HG02623 (cell line): ENCODE data around the gene PCDHA7.
"Not testable (repeated sequence)": the region's sequence is repeated elsewhere in the genome, so short reads cannot be mapped to it uniquely, and the experiment has no call there.

Source experiments
- ATAC-seq: cut with Tn5 transposase; IDR thresholded peaks from one replicate; pipeline ENCODE4 v1.9.1; 2021; ENCODE audit warnings: moderate library complexity; ENCODE audit not compliant: unreplicated experiment

The PCDHA7 gene

GRCh38 chr5:140857177-140857986 is 23.3 kb downstream of the PCDHA7 start:
- no peak for ATAC-seq

DNA sequence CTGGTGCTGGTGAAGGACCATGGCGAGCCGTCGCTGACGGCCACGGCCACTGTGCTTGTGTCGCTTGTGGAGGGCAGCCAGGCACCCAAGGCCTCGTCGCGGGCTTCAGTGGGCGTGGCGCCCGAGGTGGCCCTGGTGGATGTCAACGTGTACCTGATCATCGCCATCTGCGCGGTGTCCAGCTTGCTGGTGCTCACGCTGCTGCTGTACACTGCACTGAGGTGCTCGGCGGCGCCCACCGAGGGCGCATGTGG is 23.8 kb downstream of the PCDHA7 start:
- no peak for ATAC-seq

DNA sequence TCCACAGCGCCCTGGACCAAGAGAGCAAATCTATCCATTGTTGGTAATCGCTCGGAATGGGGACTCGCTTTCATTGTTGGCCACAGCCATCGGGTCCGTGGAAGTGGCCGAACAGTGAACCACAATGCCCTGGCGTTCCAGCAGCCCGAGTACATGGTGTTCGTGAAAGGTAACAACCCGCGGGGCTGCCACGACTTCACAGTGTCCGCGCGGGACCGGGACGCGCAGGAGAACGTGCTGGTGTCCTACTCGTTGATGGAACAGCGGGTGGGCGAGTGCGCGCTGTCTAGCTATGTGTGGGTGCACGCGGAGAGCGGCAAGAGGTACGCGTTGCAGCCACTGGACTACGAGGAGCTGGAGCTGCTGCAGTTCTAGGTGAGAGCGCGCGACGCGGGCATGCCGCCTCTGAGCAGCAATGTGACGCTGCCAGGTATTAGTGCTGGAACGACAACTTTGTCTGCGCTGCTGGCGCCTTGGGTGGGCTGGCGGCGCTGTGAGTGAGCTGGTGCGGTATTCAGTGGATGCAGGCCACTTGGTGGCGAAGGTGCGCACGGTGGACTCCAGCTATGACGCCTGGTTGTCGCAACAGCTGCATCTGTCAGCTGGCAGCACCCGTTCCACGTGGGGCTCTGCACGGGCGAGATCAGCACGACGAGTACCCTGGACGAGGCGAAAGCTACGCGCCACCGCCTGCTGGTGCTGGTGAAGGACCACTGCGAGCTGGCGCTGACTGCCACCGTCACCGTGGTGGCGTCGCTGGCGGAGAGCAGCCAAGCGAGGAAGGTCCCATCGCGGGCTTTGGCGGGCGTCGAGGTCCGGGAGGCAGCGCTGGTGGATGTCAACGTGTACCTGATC is 28.6 kb downstream of the PCDHA7 start:
- ATAC-seq, result no peak

- ATAC-seq, result no peak
Observed at GRCh38 chr5:140868721-140869554, 34.9 kb downstream of the PCDHA7 start, which contains the start of gene PCDHA11. PCDHA11 (plus strand) TSS chr5:140868957; CDS start chr5:140869104, 147 bp downstream.

DNA sequence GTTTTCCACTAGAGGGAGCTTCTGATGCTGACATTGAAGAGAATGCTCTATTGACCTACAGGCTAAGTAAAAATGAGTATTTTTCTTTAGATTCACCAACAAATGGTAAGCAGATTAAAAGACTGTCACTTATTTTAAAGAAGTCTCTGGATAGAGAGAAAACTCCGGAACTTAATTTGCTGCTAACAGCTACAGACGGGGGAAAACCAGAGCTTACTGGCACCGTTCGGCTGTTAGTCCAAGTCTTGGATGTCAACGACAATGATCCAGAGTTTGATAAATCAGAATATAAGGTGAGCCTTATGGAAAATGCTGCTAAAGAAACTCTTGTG is 35.5 kb downstream of the PCDHA7 start:
- no peak for ATAC-seq

GRCh38 chr5:140870221-140871201 is 36.4 kb downstream of the PCDHA7 start:
- ATAC-seq, result no peak

DNA sequence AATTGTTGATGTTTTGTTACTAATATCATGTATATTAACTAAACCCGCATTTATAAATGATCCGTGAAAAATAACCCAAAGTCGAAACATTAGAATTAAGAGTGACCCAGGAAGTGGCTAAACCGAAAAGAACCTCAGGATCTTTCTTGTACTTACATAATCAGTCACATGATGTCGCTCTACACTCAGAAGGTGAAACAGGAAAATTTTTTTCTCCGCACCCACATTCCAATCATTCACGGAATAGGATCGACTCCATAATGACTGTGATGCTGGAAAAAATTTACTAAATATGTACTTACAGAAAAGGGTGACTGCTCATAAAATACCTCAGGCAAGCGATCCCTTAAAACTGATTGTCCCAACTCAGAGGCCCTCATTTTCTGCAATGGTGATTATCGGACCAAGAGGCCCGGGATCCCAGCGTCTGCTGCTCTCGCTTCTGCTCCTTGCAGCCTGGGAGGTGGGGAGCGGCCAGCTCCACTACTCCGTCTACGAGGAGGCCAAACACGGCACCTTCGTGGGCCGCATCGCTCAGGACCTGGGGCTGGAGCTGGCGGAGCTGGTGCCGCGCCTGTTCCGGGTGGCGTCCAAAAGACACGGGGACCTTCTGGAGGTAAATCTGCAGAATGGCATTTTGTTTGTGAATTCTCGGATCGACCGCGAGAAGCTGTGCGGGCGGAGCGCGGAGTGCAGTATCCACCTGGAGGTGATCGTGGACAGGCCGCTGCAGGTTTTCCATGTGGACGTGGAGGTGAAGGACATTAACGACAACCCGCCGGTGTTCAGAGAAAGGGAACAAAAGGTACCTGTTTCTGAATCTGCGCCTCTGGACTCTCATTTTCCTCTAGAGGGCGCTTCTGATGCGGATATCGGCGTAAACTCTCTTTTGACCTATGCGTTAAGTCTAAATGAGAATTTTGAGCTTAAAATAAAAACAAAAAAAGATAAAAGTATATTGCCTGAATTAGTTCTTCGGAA is 41.3 kb downstream of the PCDHA7 start, which contains the start of gene PCDHA12:
PCDHA12 (plus strand) TSS at position 224 of the 981 bp plus-strand sequence; CDS start at position 389, 165 bp downstream.
- ATAC-seq, result no peak

DNA sequence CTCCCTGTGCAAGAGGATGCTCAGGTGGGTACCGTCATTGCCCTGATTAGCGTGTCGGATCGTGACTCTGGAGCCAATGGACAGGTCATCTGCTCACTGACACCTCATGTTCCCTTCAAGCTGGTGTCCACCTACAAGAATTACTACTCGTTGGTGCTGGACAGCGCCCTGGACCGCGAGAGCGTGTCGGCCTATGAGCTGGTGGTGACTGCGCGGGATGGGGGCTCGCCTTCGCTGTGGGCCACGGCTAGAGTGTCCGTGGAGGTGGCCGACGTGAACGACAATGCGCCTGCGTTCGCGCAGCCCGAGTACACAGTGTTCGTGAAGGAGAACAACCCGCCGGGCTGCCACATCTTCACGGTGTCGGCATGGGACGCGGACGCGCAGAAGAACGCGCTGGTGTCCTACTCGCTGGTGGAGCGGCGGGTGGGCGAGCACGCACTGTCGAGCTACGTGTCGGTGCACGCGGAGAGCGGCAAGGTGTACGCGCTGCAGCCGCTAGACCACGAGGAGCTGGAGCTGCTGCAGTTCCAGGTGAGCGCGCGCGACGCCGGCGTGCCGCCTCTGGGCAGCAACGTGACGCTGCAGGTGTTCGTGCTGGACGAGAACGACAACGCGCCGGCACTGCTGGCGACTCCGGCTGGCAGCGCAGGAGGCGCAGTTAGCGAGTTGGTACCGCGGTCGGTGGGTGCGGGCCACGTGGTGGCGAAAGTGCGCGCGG is 42.6 kb downstream of the PCDHA7 start:
- ATAC-seq, result not testable (repeated sequence)

GRCh38 chr5:140877262-140877581 is 43.2 kb downstream of the PCDHA7 start:
- ATAC-seq, result no peak

GRCh38 chr5:140881889-140882590 is 48.0 kb downstream of the PCDHA7 start, which contains the start of gene PCDHA13:
PCDHA13 (plus strand) TSS chr5:140882124; CDS start chr5:140882269, 145 bp downstream.
- no peak for ATAC-seq

DNA sequence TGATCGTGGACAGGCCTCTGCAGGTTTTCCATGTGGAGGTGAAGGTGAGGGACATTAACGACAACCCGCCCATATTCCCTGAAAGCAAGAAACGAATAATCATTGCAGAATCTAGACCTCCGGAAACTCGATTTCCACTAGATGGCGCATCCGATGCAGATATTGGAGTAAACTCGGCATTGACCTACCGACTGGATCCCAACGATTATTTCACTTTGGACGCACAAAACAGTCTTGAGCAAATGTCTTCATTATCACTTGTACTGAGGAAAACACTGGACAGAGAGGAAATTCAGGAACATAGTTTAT is 48.5 kb downstream of the PCDHA7 start:
- ATAC-seq, result no peak

DNA sequence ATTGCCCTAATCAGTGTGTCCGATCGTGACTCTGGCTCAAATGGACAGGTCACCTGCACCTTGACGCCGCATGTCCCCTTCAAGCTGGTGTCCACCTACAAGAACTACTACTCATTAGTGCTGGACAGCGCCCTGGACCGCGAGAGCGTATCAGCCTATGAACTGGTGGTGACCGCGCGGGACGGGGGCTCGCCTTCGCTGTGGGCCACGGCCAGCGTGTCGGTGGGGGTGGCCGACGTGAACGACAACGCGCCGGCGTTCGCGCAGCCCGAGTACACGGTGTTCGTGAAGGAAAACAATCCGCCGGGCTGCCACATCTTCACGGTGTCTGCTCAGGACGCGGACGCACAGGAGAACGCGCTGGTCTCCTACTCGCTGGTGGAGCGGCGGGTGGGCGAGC is 49.3 kb downstream of the PCDHA7 start:
- no peak for ATAC-seq

GRCh38 chr5:140883927-140884697 is 50.0 kb downstream of the PCDHA7 start:
- no peak for ATAC-seq
